ENCODE measurements around the gene IER5L. TPM values are rescaled to one million over a fixed set of nuclear protein-coding genes. Genes with fewer than 3 reads are reported as not detected.

Gene IER5L
- total and polyA plus RNA-seq, 2 donors from 2014 or later, result 18.0 to 46.9 TPM

DNA sequence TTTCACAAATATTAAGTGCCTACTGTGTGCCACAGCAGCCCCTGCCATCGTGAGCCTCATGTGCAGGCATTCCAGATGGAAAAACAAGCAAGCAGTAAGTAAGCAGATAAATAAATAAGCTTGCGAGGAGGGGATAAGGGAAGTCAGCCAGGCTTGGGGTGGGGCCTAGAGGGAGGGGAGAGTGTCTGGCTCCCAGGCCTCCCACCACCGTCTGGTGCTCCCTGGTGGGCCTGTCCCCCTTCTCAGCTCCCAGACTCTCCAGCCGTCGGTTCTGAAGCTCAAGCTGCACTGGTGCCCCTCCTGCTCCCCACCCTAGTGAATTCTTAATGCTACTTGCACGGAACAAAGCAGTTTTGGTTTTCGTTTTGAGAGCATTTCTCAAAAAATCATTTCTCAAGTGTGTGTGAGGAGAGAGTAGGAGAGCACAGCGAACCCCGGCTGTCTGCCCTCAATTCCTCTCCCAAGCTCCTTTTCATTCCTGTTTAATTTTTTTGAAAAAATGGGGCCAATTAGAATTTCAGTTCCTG lies 6.6 kb upstream of the IER5L start:
- intact Hi-C loops (cut with DNase I), result loop anchor here (10.0 kb wide), 1 partner anchor 130 kb away; no protein-coding TSS in a partner anchor
- no peaks in the 10 kb centered on the region for H3K9me3 ChIP-seq (ENCODE audit: control insufficient read depth in 2 of 3, insufficient read depth in 1 of 3, low read length in 3 of 3)

GRCh38 chr9:129184219-129184524 lies 6.1 kb upstream of the IER5L start:
- Histone ChIP-seq H3K9ac (ENCODE audit: low read length in 3 of 3) (peak overlapping the region in 1 of 3 donors; percentile 18), H3K4me3 (ENCODE audit: low read length in 3 of 3) (peak overlapping the region in 1 of 3 donors; percentile 16), H3K27ac (ENCODE audit: low read depth in 2 of 2, low read length in 2 of 2) (peak overlapping the region in 1 of 2 donors; percentile 27), H3K36me3 (ENCODE audit: control insufficient read depth in 2 of 3, insufficient read depth in 3 of 3, low read length in 3 of 3) (no peaks in the 10 kb centered on the region), H3K4me1 (ENCODE audit: control insufficient read depth in 2 of 3, insufficient read depth in 2 of 3, low read depth in 1 of 3, low read length in 3 of 3) (peaks cover 3 to 19% (median 15%) of the 10 kb centered on the region in 3 donors), H3K9me3 (ENCODE audit: control insufficient read depth in 2 of 3, insufficient read depth in 1 of 3, low read length in 3 of 3) (no peaks in the 10 kb centered on the region), H3K27me3 (ENCODE audit: control insufficient read depth, insufficient read depth, low read length) (no peaks in the 10 kb centered on the region)
- no peak for FAIRE-seq
- no peak for TF ChIP-seq CTCF (IDR thresholded peaks at IDR 0.05; ENCODE audit: borderline replicate concordance, extremely low read depth, insufficient read depth)
- intact Hi-C loops (cut with DNase I), result loop anchor here (10.0 kb wide), 1 partner anchor 131 kb away; no protein-coding TSS in a partner anchor
- DNase-seq, result no peak

More for the DNA sequence above, 6.6 kb upstream of the IER5L start:
- Histone ChIP-seq H3K4me3 (ENCODE audit: low read length in 3 of 3) (peak overlapping the region in 1 of 3 donors; percentile 16), H3K9ac (ENCODE audit: low read length in 3 of 3) (peak overlapping the region in 1 of 3 donors; percentile 18), H3K36me3 (ENCODE audit: control insufficient read depth in 2 of 3, insufficient read depth in 3 of 3, low read length in 3 of 3) (no peaks in the 10 kb centered on the region), H3K4me1 (ENCODE audit: control insufficient read depth in 2 of 3, insufficient read depth in 2 of 3, low read depth in 1 of 3, low read length in 3 of 3) (peaks cover 3 to 19% (median 15%) of the 10 kb centered on the region in 3 donors), H3K27me3 (ENCODE audit: control insufficient read depth, insufficient read depth, low read length) (no peaks in the 10 kb centered on the region), H3K27ac (ENCODE audit: low read depth in 2 of 2, low read length in 2 of 2) (peak overlapping the region in 1 of 2 donors; percentile 27)
- TF ChIP-seq CTCF (IDR thresholded peaks at IDR 0.05; ENCODE audit: borderline replicate concordance, extremely low read depth, insufficient read depth), result no peak
- DNase-seq (peak in 1 of 5 donors; percentile 58), FAIRE-seq (no peak)

GRCh38 chr9:129183495-129184218 lies 5.6 kb upstream of the IER5L start:
- Histone ChIP-seq H3K36me3 (ENCODE audit: control insufficient read depth in 2 of 3, insufficient read depth in 3 of 3, low read length in 3 of 3) (no peaks in the 10 kb centered on the region), H3K4me3 (ENCODE audit: low read length in 3 of 3) (peak overlapping the region in 1 of 3 donors; percentile 37), H3K9me3 (ENCODE audit: control insufficient read depth in 2 of 3, insufficient read depth in 1 of 3, low read length in 3 of 3) (no peaks in the 10 kb centered on the region), H3K27me3 (ENCODE audit: control insufficient read depth, insufficient read depth, low read length) (no peaks in the 10 kb centered on the region), H3K9ac (ENCODE audit: low read length in 3 of 3) (no peak overlapping the region), H3K27ac (ENCODE audit: low read depth in 2 of 2, low read length in 2 of 2) (peak overlapping the region; percentile 13 to 57), H3K4me1 (ENCODE audit: control insufficient read depth in 2 of 3, insufficient read depth in 2 of 3, low read depth in 1 of 3, low read length in 3 of 3) (peaks cover 3 to 22% (median 15%) of the 10 kb centered on the region in 3 donors)
- intact Hi-C loops (cut with DNase I), result loop anchor here (10.0 kb wide), 1 partner anchor 131 kb away; no protein-coding TSS in a partner anchor
- FAIRE-seq (no peak), DNase-seq (peak in 4 of 5 donors; percentile 64 to 86 (median 70))
- TF ChIP-seq CTCF (IDR thresholded peaks at IDR 0.05; ENCODE audit: borderline replicate concordance, extremely low read depth, insufficient read depth), result no peak

Measured in kidney (tissue), 14 donors.